Esophagus (tissue), 2 donors: Measurements from ENCODE around the gene CTF1. TPM values are rescaled to one million over a fixed set of nuclear protein-coding genes. Genes with fewer than 3 reads are reported as not detected.

Source experiments
- H3K27ac ChIP-seq, 2 donors: one replicate each; pipeline ENCODE4 v1.5.1; 2013; ENCODE audit warnings: low read depth in 2 of 2, mild to moderate bottlenecking in 2 of 2, inconsistent platforms in 1 of 2, low read length in 1 of 2, moderate library complexity in 1 of 2
- H3K27me3 ChIP-seq, 2 donors: one replicate each; pipeline ENCODE4 v1.6.1; 2013; ENCODE audit warnings: low read length in 2 of 2, control low read depth in 1 of 2, mild to moderate bottlenecking in 1 of 2; ENCODE audit not compliant: insufficient read depth in 2 of 2, control insufficient read depth in 1 of 2
- H3K36me3 ChIP-seq, 2 donors: one replicate each; pipeline ENCODE4 v1.6.1; 2013; ENCODE audit warnings: low read length in 1 of 2; ENCODE audit not compliant: control insufficient read depth in 2 of 2, insufficient read depth in 2 of 2
- H3K4me1 ChIP-seq, 2 donors: one replicate each; pipeline ENCODE4 v1.6.1; 2013; ENCODE audit warnings: low read length in 1 of 2; ENCODE audit not compliant: control insufficient read depth in 2 of 2, insufficient read depth in 2 of 2
- H3K4me3 ChIP-seq, 2 donors: one replicate each; pipeline ENCODE4 v1.5.1; 2013; ENCODE audit warnings: low read length in 2 of 2, mild to moderate bottlenecking in 2 of 2, low read depth in 1 of 2, moderate library complexity in 1 of 2
- H3K9me3 ChIP-seq, 2 donors: one replicate each; pipeline ENCODE4 v1.6.1; 2013; ENCODE audit warnings: mild to moderate bottlenecking in 2 of 2, low read depth in 1 of 2, low read length in 1 of 2, moderate library complexity in 1 of 2; ENCODE audit not compliant: control insufficient read depth in 2 of 2, insufficient read depth in 1 of 2
- WGBS, 2 donors: extraction: QIAGEN DNeasy Blood & Tissue Kit; methylation state at CpG; one replicate each; pipeline ENCODE4 v1.1.7; 2013; 5-methylcytosine and 5-hydroxymethylcytosine counted together
- polyA plus RNA-seq, 2 donors: library from polyadenylated mRNA; stranded (reverse); fragments of 200-250 nt; gene quantifications; one replicate each; pipeline ENCODE4 v1.2.3, GENCODE V29; 2013
- donor health status: healthy with polysubstance abuse.
- donor health status: Bipolar disorder and iron deficiency.

CTF1 gene
- polyA plus RNA-seq, 2 donors, result 2.2 to 3.3 TPM

DNA sequence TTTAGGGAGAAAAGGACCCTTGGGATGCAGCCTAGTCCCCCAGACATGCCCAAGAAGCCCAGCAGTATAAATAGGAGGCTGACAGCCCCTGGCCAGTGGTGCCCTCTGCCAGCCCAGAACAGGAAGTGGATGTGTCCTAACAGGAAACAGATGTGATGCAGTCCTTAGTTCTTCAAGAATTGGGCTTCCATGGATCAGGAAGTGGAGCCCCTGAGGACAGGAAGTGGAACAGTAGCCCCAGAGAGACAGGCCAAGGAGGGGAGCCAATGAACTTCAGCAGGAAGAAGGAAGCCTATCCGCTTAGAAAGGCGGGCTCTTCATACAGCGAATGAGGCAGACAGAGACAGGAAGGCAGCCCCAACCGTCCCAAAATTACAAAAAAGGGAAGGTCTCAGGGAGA is 7.2 kb downstream of the CTF1 start:
- no peak overlapping the region for H3K4me3 ChIP-seq
- peak overlapping the region; percentile 0 to 6 for H3K27ac ChIP-seq
- 73 to 76% methylated on average over 4 of the region's 4 CpGs for WGBS, 2 donors
- no peaks in the 10 kb centered on the region for H3K36me3 ChIP-seq
- H3K27me3 ChIP-seq, result no peaks in the 10 kb centered on the region
- H3K9me3 ChIP-seq, result no peaks in the 10 kb centered on the region
- peaks cover 0 to 7% of the 10 kb centered on the region in 2 donors for H3K4me1 ChIP-seq

- Histone ChIP-seq H3K4me1 (peaks cover 0 to 7% of the 10 kb centered on the region in 2 donors), H3K9me3 (no peaks in the 10 kb centered on the region), H3K27ac (peak overlapping the region; percentile 0 to 6), H3K36me3 (no peaks in the 10 kb centered on the region), H3K4me3 (no peak overlapping the region), H3K27me3 (no peaks in the 10 kb centered on the region)
- 82% methylated on average over 19 of the region's 19 CpGs for WGBS, 2 donors
These were observed 7.8 kb downstream of the CTF1 start for GRCh38 chr16:30904114-30904780.

GRCh38 chr16:30907064-30907463 is 10.7 kb downstream of the CTF1 start:
- Histone ChIP-seq H3K9me3 (no peaks in the 10 kb centered on the region), H3K27ac (no peak overlapping the region), H3K27me3 (no peaks in the 10 kb centered on the region), H3K4me3 (no peak overlapping the region), H3K36me3 (no peaks in the 10 kb centered on the region), H3K4me1 (peaks cover 0 to 17% of the 10 kb centered on the region in 2 donors)
- 83 to 89% methylated on average over 4 of the region's 4 CpGs for WGBS, 2 donors

DNA sequence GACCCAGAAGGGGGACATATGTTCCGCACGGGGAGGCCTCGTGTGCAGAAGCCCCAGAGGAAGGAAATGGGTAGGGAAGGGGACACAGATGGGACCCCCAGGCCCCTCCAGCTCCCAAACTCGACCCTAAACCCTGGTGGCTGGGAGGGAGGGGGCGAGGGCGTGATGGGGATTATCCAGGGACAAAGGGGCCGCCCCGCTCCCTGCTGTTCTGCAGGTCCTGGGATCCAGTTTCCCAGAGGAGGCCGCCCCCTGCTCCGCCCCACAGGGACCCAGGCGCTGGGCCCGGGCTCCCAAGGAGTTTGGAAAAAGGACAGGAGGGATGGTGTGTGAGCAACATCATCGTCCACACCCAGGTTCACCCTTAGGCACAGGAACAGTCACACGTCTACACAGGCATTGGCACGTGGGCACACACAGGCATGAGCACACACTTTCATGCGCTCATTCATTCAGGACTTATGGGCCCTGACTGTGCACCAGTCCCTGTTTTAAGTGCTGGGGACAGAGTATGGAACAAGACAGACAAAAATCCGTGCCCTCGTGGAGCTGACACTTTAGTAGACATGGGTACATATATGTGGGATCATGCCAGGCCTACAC is 14.1 kb downstream of the CTF1 start:
- 45 to 56% methylated on average over 16 to 18 of the region's 18 CpGs for WGBS, 2 donors
- H3K27me3 ChIP-seq, result no peaks in the 10 kb centered on the region
- H3K4me1 ChIP-seq, result peaks cover 0 to 11% of the 10 kb centered on the region in 2 donors
- H3K27ac ChIP-seq, result peak overlapping the region in 1 of 2 donors; percentile 5
- H3K36me3 ChIP-seq, result no peaks in the 10 kb centered on the region
- no peak overlapping the region for H3K4me3 ChIP-seq
- no peaks in the 10 kb centered on the region for H3K9me3 ChIP-seq

DNA sequence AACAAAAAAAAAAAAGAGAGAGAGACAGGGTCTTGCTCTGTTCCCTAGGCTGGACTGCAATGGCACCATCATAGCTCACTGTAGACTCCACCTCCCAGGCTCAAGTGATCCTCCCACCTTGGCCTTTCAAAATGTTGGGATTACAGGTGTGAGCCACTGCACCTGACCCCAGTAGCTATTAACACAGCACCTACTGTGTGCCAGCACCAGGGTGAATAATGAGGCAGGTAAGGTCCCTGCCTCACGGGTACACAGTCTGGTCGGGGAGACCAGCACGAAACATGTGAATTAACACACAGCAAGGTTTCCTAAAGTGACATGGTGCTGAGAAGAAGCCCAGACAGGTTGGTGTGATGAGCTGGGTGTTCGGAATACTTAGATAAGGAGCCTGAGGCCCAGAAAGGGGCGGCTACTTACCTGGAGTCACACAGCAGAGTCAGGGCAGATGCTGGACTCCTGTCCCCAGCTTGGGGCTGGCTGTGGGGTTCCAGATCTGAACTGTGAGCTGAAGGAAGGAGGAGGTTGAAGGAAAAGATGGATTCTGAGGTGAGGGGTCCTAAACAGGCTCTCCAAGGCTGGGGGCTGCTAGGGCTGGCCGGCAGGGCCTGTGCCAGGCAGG is 16.5 kb downstream of the CTF1 start:
- 89 to 90% methylated on average over 6 of the region's 6 CpGs for WGBS, 2 donors
- Histone ChIP-seq H3K36me3 (no peaks in the 10 kb centered on the region), H3K9me3 (no peaks in the 10 kb centered on the region), H3K27me3 (no peaks in the 10 kb centered on the region), H3K4me3 (no peak overlapping the region), H3K27ac (no peak overlapping the region), H3K4me1 (peaks cover 0 to 11% of the 10 kb centered on the region in 2 donors)

GRCh38 chr16:30914830-30915229 is 18.4 kb downstream of the CTF1 start:
- no peak overlapping the region for H3K27ac ChIP-seq
- H3K27me3 ChIP-seq, result no peaks in the 10 kb centered on the region
- H3K4me1 ChIP-seq, result peaks cover 0 to 11% of the 10 kb centered on the region in 2 donors
- H3K9me3 ChIP-seq, result no peaks in the 10 kb centered on the region
- H3K4me3 ChIP-seq, result no peak overlapping the region
- 86 to 88% methylated on average over 3 of the region's 3 CpGs for whole genome bisulfite sequencing, 2 donors
- no peaks in the 10 kb centered on the region for H3K36me3 ChIP-seq

DNA sequence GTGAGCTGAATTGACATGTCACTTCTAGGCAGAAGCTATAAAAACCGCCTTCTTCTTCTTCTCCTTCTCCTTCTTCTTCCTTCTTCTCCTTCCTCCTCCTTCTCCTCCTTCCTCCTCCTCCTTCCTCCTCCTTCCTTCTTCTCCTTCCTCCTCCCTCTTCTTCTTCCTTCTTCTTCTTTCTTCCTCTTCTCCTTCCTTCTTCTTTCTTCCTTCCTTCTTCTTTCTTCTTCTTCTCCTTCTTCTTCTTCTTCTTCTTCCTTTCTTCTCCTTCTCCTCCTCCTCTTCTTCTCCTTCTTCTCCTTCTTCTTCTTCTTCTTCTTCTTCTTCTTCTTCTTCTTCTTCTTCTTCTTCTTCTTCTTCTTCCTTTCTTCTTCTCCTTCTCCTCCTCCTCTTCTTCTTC is 22.2 kb downstream of the CTF1 start:
- Histone ChIP-seq H3K4me3 (no peak overlapping the region), H3K9me3 (no peaks in the 10 kb centered on the region), H3K4me1 (no peaks in the 10 kb centered on the region), H3K36me3 (no peaks in the 10 kb centered on the region), H3K27me3 (no peaks in the 10 kb centered on the region), H3K27ac (no peak overlapping the region)
- WGBS, 2 donors, result 64 to 87% methylated on average over 1 of the region's 1 CpG

- Histone ChIP-seq H3K36me3 (no peaks in the 10 kb centered on the region), H3K9me3 (no peaks in the 10 kb centered on the region), H3K4me1 (no peaks in the 10 kb centered on the region), H3K27ac (no peak overlapping the region), H3K4me3 (no peak overlapping the region), H3K27me3 (no peaks in the 10 kb centered on the region)
- WGBS, 2 donors, result 73 to 78% methylated on average over 2 of the region's 2 CpGs
These were observed 24.5 kb downstream of the CTF1 start for GRCh38 chr16:30920891-30921290.

DNA sequence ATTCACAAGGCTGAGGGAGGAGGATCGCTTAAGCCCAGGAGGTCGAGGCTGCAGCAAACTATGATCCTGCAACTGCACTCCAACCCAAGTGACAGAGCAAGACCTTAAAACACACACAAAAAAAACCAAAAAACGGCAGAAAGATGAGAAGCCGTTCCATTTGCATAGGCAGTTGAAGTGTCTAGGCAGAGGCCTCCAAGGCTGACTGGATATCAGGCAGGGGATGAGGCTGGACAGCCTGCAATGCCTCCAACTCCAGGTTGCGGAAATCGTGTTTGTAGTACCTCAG is 25.0 kb downstream of the CTF1 start:
- H3K27ac ChIP-seq, result peak overlapping the region; percentile 91 to 95
- no peaks in the 10 kb centered on the region for H3K4me1 ChIP-seq
- H3K36me3 ChIP-seq, result peaks cover 0 to 4% of the 10 kb centered on the region in 2 donors
- no peaks in the 10 kb centered on the region for H3K9me3 ChIP-seq
- peak overlapping the region; percentile 46 to 78 for H3K4me3 ChIP-seq
- WGBS, 2 donors, result 23 to 25% methylated on average over 6 of the region's 6 CpGs
- H3K27me3 ChIP-seq, result no peaks in the 10 kb centered on the region
